Retinal pigment epithelial cell (primary cell): ENCODE measurements around the gene KRT79.
A peak's percentile ranks its signal among the peaks of the same experiment; 100 is the strongest.

Experiments used
- DNase-seq: peaks from one replicate; pipeline ENCODE4 v3.0.0-alpha.2; 2010; ENCODE audit warnings: low read depth
- H3K4me3 ChIP-seq: 2 replicates; pipeline ENCODE4 v1.5.1; 2011; ENCODE audit warnings: mild to moderate bottlenecking, low read length, control low read depth, moderate library complexity
- CTCF ChIP-seq: conservative IDR thresholded peaks from 2 replicates; pipeline ENCODE4 v1.5.1; 2011; ENCODE audit warnings: low read depth, low read length, control low read depth, inconsistent platforms

Gene KRT79

GRCh38 chr12:52867642-52868041 is 33.5 kb upstream of the KRT79 start:
- no peak for DNase-seq
- TF ChIP-seq CTCF, result no peak
- H3K4me3 ChIP-seq, result no peak overlapping the region

GRCh38 chr12:52867152-52867551 is 33.0 kb upstream of the KRT79 start:
- TF ChIP-seq CTCF, result no peak
- H3K4me3 ChIP-seq, result no peak overlapping the region
- no peak for DNase-seq

GRCh38 chr12:52865090-52865944 is 31.2 kb upstream of the KRT79 start:
- no peak for DNase-seq
- TF ChIP-seq CTCF, result peak; percentile 94
- H3K4me3 ChIP-seq, result no peak overlapping the region

GRCh38 chr12:52862023-52862422 is 27.9 kb upstream of the KRT79 start:
- no peak for TF ChIP-seq CTCF
- no peak for DNase-seq
- no peak overlapping the region for H3K4me3 ChIP-seq

- no peak overlapping the region for H3K4me3 ChIP-seq
- DNase-seq, result no peak
- no peak for TF ChIP-seq CTCF
Measured at GRCh38 chr12:52861511-52861910, 27.4 kb upstream of the KRT79 start.

GRCh38 chr12:52860102-52860823 is 26.2 kb upstream of the KRT79 start:
- TF ChIP-seq CTCF, result no peak
- no peak for DNase-seq
- H3K4me3 ChIP-seq, result no peak overlapping the region
